DOHH2 (cell line): Measurements from ENCODE around the gene PNMA1.

Source experiments
- H3F3A ChIP-seq: fragments of 200-600 bp; sonication (generic), shearing (Covaris generic); 2 replicates; pipeline ENCODE4 v1.6.0; 2016; ENCODE audit warnings: antibody characterized with exemption, mild to moderate bottlenecking; ENCODE audit not compliant: control insufficient read depth, insufficient read depth
- H3K27ac ChIP-seq: fragments of 200-600 bp; sonication (generic); 2 replicates; pipeline ENCODE4 v1.5.1; 2014; ENCODE audit warnings: low read depth, mild to moderate bottlenecking, low read length, moderate library complexity
- H3K27me3 ChIP-seq: fragments of 200-600 bp; sonication (generic); 2 replicates; pipeline ENCODE4 v1.6.1; 2014; ENCODE audit warnings: mild to moderate bottlenecking, low read length, mixed read lengths; ENCODE audit not compliant: control insufficient read depth
- H3K36me3 ChIP-seq: fragments of 200-600 bp; sonication (generic); 2 replicates; pipeline ENCODE4 v1.6.1; 2014; ENCODE audit warnings: mild to moderate bottlenecking, low read length, moderate library complexity, mixed read lengths; ENCODE audit not compliant: control insufficient read depth
- H3K4me1 ChIP-seq: fragments of 200-600 bp; sonication (generic); 2 replicates; pipeline ENCODE4 v1.6.1; 2014; ENCODE audit warnings: mild to moderate bottlenecking, low read length, mixed read lengths; ENCODE audit not compliant: control insufficient read depth
- H3K4me2 ChIP-seq: fragments of 200-600 bp; sonication (generic); 2 replicates; pipeline ENCODE4 v1.6.0; 2014; ENCODE audit warnings: mild to moderate bottlenecking, low read length, moderate library complexity
- H3K4me3 ChIP-seq: fragments of 200-600 bp; sonication (generic); 2 replicates; pipeline ENCODE4 v1.5.1; 2014; ENCODE audit warnings: mild to moderate bottlenecking, low read length, mixed read lengths
- H3K79me2 ChIP-seq: fragments of 200-600 bp; sonication (generic); 2 replicates; pipeline ENCODE4 v1.6.1; 2014; ENCODE audit warnings: mild to moderate bottlenecking, low read length, mixed read lengths; ENCODE audit not compliant: control insufficient read depth
- H3K9me2 ChIP-seq: fragments of 200-600 bp; sonication (generic); replicated peaks from 2 replicates; pipeline ENCODE4 v1.6.1; 2014; ENCODE audit warnings: mild to moderate bottlenecking, low read length, mixed read lengths; ENCODE audit not compliant: control insufficient read depth
- H3K9me3 ChIP-seq: fragments of 200-600 bp; sonication (generic); 2 replicates; pipeline ENCODE4 v1.6.1; 2014; ENCODE audit warnings: antibody characterized with exemption, low read length, mixed read lengths; ENCODE audit not compliant: control insufficient read depth, insufficient read depth
- H4K20me1 ChIP-seq: fragments of 200-600 bp; sonication (generic); 2 replicates; pipeline ENCODE4 v1.6.0; 2014; ENCODE audit warnings: low read depth, mild to moderate bottlenecking, antibody characterized with exemption, low read length, moderate library complexity; ENCODE audit not compliant: control insufficient read depth, insufficient read depth
- EZH2phosphoT487 ChIP-seq: fragments of 200-600 bp; sonication (generic); IDR thresholded peaks from 2 replicates; pipeline ENCODE4 v1.6.1; 2017; ENCODE audit warnings: borderline replicate concordance, mild to moderate bottlenecking, antibody characterized with exemption, low read length, moderate library complexity, mixed read lengths
- TF ChIP-seq, protein P1 (sequence below): fragments of 200-600 bp; sonication (generic); IDR thresholded peaks from one replicate; pipeline ENCODE4 v1.5.1; 2014; ENCODE audit warnings: antibody characterized with exemption, mild to moderate bottlenecking, low read depth, low read length; ENCODE audit not compliant: poor library complexity, severe bottlenecking

Gene PNMA1

GRCh38 chr14:73720636-73721035, 6.5 kb upstream of the PNMA1 start:
- Histone ChIP-seq H3F3A (peaks cover 33% of the 10 kb centered on the region), H3K27me3 (no peaks in the 10 kb centered on the region), H3K4me1 (peaks cover 3% of the 10 kb centered on the region), H3K79me2 (no peaks in the 10 kb centered on the region), H3K27ac (no peak overlapping the region), H3K36me3 (peaks cover 90% of the 10 kb centered on the region), H3K9me2 (no peaks in the 10 kb centered on the region), H4K20me1 (no peaks in the 10 kb centered on the region; the same call in 1 of the 2 replicates), H3K4me2 (no peak overlapping the region), H3K4me3 (no peak overlapping the region), H3K9me3 (no peaks in the 10 kb centered on the region)
- TF ChIP-seq, protein P1, sequence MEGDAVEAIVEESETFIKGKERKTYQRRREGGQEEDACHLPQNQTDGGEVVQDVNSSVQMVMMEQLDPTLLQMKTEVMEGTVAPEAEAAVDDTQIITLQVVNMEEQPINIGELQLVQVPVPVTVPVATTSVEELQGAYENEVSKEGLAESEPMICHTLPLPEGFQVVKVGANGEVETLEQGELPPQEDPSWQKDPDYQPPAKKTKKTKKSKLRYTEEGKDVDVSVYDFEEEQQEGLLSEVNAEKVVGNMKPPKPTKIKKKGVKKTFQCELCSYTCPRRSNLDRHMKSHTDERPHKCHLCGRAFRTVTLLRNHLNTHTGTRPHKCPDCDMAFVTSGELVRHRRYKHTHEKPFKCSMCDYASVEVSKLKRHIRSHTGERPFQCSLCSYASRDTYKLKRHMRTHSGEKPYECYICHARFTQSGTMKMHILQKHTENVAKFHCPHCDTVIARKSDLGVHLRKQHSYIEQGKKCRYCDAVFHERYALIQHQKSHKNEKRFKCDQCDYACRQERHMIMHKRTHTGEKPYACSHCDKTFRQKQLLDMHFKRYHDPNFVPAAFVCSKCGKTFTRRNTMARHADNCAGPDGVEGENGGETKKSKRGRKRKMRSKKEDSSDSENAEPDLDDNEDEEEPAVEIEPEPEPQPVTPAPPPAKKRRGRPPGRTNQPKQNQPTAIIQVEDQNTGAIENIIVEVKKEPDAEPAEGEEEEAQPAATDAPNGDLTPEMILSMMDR = no peak
- no peak for TF ChIP-seq EZH2phosphoT487

GRCh38 chr14:73719791-73720190, 5.6 kb upstream of the PNMA1 start:
- Histone ChIP-seq H3F3A (peaks cover 42% of the 10 kb centered on the region), H3K4me1 (peaks cover 6% of the 10 kb centered on the region), H3K79me2 (no peaks in the 10 kb centered on the region), H3K27me3 (no peaks in the 10 kb centered on the region), H3K4me3 (no peak overlapping the region), H3K27ac (no peak overlapping the region), H4K20me1 (no peaks in the 10 kb centered on the region), H3K9me3 (no peaks in the 10 kb centered on the region), H3K9me2 (no peaks in the 10 kb centered on the region), H3K4me2 (no peak overlapping the region), H3K36me3 (peaks cover 84% of the 10 kb centered on the region)
- no peak for TF ChIP-seq EZH2phosphoT487
- TF ChIP-seq, protein P1 = no peak

GRCh38 chr14:73719361-73719760, 5.2 kb upstream of the PNMA1 start:
- H3K4me1 ChIP-seq = peaks cover 10% of the 10 kb centered on the region
- H4K20me1 ChIP-seq = no peaks in the 10 kb centered on the region
- no peaks in the 10 kb centered on the region for H3K9me2 ChIP-seq
- H3K4me2 ChIP-seq = no peak overlapping the region
- no peaks in the 10 kb centered on the region for H3K27me3 ChIP-seq
- no peak overlapping the region for H3K27ac ChIP-seq
- TF ChIP-seq EZH2phosphoT487 = no peak
- TF ChIP-seq, protein P1 = no peak
- no peaks in the 10 kb centered on the region for H3K9me3 ChIP-seq
- H3K36me3 ChIP-seq = peaks cover 80% of the 10 kb centered on the region
- H3F3A ChIP-seq = peaks cover 46% of the 10 kb centered on the region
- no peaks in the 10 kb centered on the region for H3K79me2 ChIP-seq
- H3K4me3 ChIP-seq = no peak overlapping the region
